GM23248 (cell line): Measurements from ENCODE around the gene TRIB2. TPM values are rescaled to one million over a fixed set of nuclear protein-coding genes. Genes with fewer than 3 reads are reported as not detected.

Experiments
- DNase-seq: peaks from one replicate; pipeline ENCODE4 v3.0.0-alpha.2; 2015
- H2AFZ ChIP-seq: fragments of 200-600 bp; sonication (generic); 2 replicates; pipeline ENCODE4 v1.6.1; 2016; ENCODE audit warnings: antibody characterized with exemption
- H3F3A ChIP-seq: fragments of 200-600 bp; sonication (generic); 2 replicates; pipeline ENCODE4 v1.6.1; 2016; ENCODE audit warnings: mild to moderate bottlenecking, antibody characterized with exemption, mixed run types; ENCODE audit not compliant: insufficient read depth
- H3K27ac ChIP-seq: fragments of 200-600 bp; sonication (generic); 2 replicates; pipeline ENCODE4 v1.5.1; 2016; ENCODE audit warnings: mild to moderate bottlenecking
- H3K27me3 ChIP-seq: fragments of 200-600 bp; sonication (generic); replicated peaks from 2 replicates; pipeline ENCODE4 v1.6.1; 2016; ENCODE audit warnings: mild to moderate bottlenecking; ENCODE audit not compliant: insufficient read depth
- H3K36me3 ChIP-seq: fragments of 200-600 bp; sonication (generic); 2 replicates; pipeline ENCODE4 v1.6.1; 2016; ENCODE audit warnings: low read depth, mild to moderate bottlenecking
- H3K4me1 ChIP-seq: fragments of 200-600 bp; sonication (generic); 2 replicates; pipeline ENCODE4 v1.6.1; 2016; ENCODE audit warnings: mild to moderate bottlenecking; ENCODE audit not compliant: insufficient read depth
- H3K4me2 ChIP-seq: fragments of 200-600 bp; sonication (generic); one replicate; pipeline ENCODE4 v1.6.1; 2016; ENCODE audit warnings: mild to moderate bottlenecking; ENCODE audit not compliant: unreplicated experiment
- H3K4me3 ChIP-seq: fragments of 200-600 bp; sonication (generic); 2 replicates; pipeline ENCODE4 v1.5.1; 2016; ENCODE audit warnings: mild to moderate bottlenecking
- H3K79me2 ChIP-seq: fragments of 200-600 bp; sonication (generic); 2 replicates; pipeline ENCODE4 v1.6.1; 2016; ENCODE audit warnings: mild to moderate bottlenecking; ENCODE audit not compliant: insufficient read depth
- H3K9ac ChIP-seq: fragments of 200-600 bp; sonication (generic); 2 replicates; pipeline ENCODE4 v1.6.1; 2016; ENCODE audit warnings: mild to moderate bottlenecking
- H3K9me2 ChIP-seq: fragments of 200-600 bp; sonication (generic); 2 replicates; pipeline ENCODE4 v1.6.1; 2016; ENCODE audit warnings: mixed run types, mild to moderate bottlenecking, moderate library complexity; ENCODE audit not compliant: insufficient read depth
- H3K9me3 ChIP-seq: fragments of 200-600 bp; sonication (generic); one replicate; pipeline ENCODE4 v1.6.1; 2017; ENCODE audit warnings: low read depth
- H4K20me1 ChIP-seq: fragments of 200-600 bp; sonication (generic); 2 replicates; pipeline ENCODE4 v1.6.0; 2016; ENCODE audit not compliant: insufficient read depth
- EZH2 ChIP-seq: fragments of 200-600 bp; sonication (generic); IDR thresholded peaks from 2 replicates; pipeline ENCODE4 v1.6.1; 2018; ENCODE audit warnings: antibody characterized with exemption, mild to moderate bottlenecking; ENCODE audit not compliant: insufficient read depth, poor library complexity, severe bottlenecking
- EZH2phosphoT487 ChIP-seq: fragments of 200-600 bp; sonication (generic); IDR thresholded peaks from 2 replicates; pipeline ENCODE4 v1.6.1; 2018; ENCODE audit warnings: antibody characterized with exemption, moderate library complexity, mild to moderate bottlenecking, low read depth; ENCODE audit not compliant: insufficient read depth
- WGBS, 2 experiments: methylation state at CpG; one replicate each; pipeline ENCODE4 v1.1.6; 2015 to 2017; ENCODE audit warnings: low lambda C conversion rate in 2 of 2, low coverage in 1 of 2; ENCODE audit errors: missing lambda C conversion rate in 2 of 2; 5-methylcytosine and 5-hydroxymethylcytosine counted together
- in situ Hi-C: fragments of 300-500 bp; cut with MboI; formaldehyde crosslinking; loops from 2 replicates; pipeline ENCODE4 v1.15.0; 2020
- polyA plus RNA-seq: library from polyadenylated mRNA; unstranded; fragments of >200 nt; fragmentation: Nextera tagmentation; extraction: Ambion mirVana; gene quantifications from 2 replicates; pipeline ENCODE4 v1.2.1, GENCODE V29; 2016
- total RNA-seq: library from RNA; depleted of rRNA; stranded (reverse); fragments of >200 nt; shearing (Covaris generic); gene quantifications from 2 replicates; pipeline ENCODE4 v1.2.3, GENCODE V29; 2014

TRIB2 gene
- total and polyA plus RNA-seq, 2 experiments from 2014 or later, result 31.5 to 46.9 TPM

DNA sequence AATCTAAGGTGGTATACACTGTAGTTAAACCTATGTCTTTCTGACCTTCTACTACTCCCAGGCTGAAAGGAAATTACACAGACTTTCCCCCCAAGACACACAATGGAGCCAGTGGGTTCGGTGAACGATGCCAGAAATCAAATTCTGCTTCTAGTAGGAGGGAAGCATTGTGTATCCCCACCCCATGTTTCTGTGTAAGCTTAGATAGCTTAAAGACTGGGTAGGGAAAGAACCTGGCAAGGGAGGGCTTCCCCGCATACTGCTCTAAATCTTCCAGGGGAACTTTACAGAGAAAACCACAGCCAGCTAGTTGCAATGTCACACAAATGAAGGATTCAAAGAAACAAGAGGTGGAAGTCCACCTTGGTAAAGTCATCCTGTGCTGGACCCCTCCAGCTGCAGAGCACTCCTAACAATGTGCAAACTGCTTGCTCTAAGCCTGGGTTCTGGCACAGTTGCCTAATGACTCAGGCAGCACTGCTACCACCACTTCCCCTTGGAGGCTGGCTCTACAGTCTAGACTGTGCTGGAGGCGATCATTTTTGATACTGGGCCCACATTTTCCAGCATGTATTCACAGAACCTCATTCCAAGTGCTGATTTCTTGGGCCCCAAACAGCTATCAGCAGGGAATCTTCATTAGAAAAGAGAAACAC lies 47.5 kb downstream of the TRIB2 start:
- no peak for TF ChIP-seq EZH2
- no peak for TF ChIP-seq EZH2phosphoT487
- Histone ChIP-seq H3F3A (peaks cover 75% of the 10 kb centered on the region), H3K4me3 (no peak overlapping the region), H2AFZ (no peak overlapping the region), H3K27me3 (no peaks in the 10 kb centered on the region), H3K27ac (peak overlapping the region; percentile 48; the same call in 1 of the 2 replicates), H3K4me2 (peak overlapping the region; percentile 58), H3K9me3 (no peaks in the 10 kb centered on the region), H3K9ac (no peak overlapping the region), H3K9me2 (no peaks in the 10 kb centered on the region), H3K36me3 (no peaks in the 10 kb centered on the region), H3K79me2 (no peaks in the 10 kb centered on the region), H3K4me1 (peaks cover 86% of the 10 kb centered on the region), H4K20me1 (no peaks in the 10 kb centered on the region)
- peak; percentile 90 for DNase-seq
- 74 to 75% methylated on average over 4 of the region's 4 CpGs for WGBS, 2 experiments
- in situ Hi-C loops, result no loop called here

DNA sequence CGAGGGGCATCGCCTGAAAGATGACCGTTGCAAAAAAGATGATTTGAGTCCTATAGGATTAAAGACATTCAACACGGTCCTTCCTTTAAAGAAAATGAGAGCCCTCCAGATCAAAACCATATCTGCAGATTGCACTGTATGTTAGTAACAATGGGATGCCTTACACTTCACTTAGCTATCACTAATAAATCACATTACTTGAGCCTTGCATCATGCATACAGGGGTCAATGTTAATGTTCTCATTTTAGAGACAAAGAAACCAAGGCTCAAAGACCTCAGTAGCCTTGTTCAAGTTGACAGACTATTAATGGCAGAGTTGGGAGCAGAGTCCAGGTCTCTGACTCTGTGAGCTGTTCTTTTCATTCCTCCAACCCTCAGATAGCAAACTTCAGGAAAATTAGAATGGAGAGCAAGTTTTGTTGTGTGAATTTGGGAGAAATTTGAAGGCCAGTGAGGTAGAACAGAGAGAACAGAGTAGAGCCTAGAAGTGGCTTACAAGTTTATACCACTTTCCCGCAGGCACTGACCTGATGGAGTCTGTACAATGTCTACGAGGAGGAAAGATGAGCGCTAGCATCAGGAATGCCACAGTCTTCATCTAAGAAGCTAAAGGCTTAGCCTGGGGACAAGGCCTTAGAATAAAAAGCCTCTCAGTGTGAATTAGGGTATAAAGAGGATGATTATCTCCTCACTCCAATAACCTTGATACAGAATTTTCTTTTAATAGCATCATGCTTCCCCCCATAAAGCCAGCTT lies 48.3 kb downstream of the TRIB2 start:
- Histone ChIP-seq H3K9ac (no peak overlapping the region), H3K27me3 (no peaks in the 10 kb centered on the region), H3K27ac (peak overlapping the region; percentile 50), H2AFZ (no peak overlapping the region), H3K9me3 (no peaks in the 10 kb centered on the region), H3K4me3 (no peak overlapping the region), H3K4me2 (no peak overlapping the region), H3K79me2 (no peaks in the 10 kb centered on the region), H3K9me2 (no peaks in the 10 kb centered on the region), H3F3A (peaks cover 73% of the 10 kb centered on the region), H3K4me1 (peaks cover 86% of the 10 kb centered on the region), H4K20me1 (no peaks in the 10 kb centered on the region), H3K36me3 (no peaks in the 10 kb centered on the region)
- DNase-seq, result peak; percentile 33
- WGBS, 2 experiments, result 82% methylated on average over 7 of the region's 7 CpGs
- no peak for TF ChIP-seq EZH2
- no peak for TF ChIP-seq EZH2phosphoT487
- in situ Hi-C loops, result no loop called here

DNA sequence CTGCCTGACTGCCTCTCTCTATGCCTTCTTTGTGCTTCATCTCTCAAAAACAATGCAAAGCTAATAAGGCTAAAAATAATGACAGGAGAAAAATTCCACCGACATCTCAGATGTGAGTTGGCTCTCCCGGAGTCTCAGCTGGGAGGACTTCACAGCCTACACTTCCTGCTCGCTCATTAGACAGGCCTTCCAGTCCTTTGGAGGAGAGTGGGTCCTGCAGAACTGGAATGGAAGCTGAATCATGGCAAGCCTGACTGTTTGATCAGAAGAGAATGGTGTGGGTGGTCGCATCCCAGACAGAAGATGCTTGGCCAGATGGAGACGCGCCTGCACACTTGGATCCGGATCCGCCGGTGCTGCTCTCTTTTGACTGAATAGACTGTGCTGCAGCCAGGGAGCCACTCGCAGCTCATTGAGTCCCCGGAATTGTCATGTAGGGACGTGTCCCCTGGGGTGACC lies 49.7 kb downstream of the TRIB2 start:
- H3K4me2 ChIP-seq, result no peak overlapping the region
- peak; percentile 63 for DNase-seq
- H3K79me2 ChIP-seq, result no peaks in the 10 kb centered on the region
- no peak overlapping the region for H3K4me3 ChIP-seq
- peak overlapping the region; percentile 50 for H3K27ac ChIP-seq
- H3F3A ChIP-seq, result peaks cover 70% of the 10 kb centered on the region
- in situ Hi-C loops, result no loop called here
- H2AFZ ChIP-seq, result peak overlapping the region; percentile 44
- H3K9me2 ChIP-seq, result no peaks in the 10 kb centered on the region
- TF ChIP-seq EZH2phosphoT487 (no peak), EZH2 (no peak)
- no peaks in the 10 kb centered on the region for H3K9me3 ChIP-seq
- H4K20me1 ChIP-seq, result no peaks in the 10 kb centered on the region
- no peak overlapping the region for H3K9ac ChIP-seq
- H3K27me3 ChIP-seq, result no peaks in the 10 kb centered on the region
- WGBS, 2 experiments, result 63 to 64% methylated on average over 12 of the region's 12 CpGs
- H3K4me1 ChIP-seq, result peaks cover 71% of the 10 kb centered on the region
- H3K36me3 ChIP-seq, result no peaks in the 10 kb centered on the region

DNA sequence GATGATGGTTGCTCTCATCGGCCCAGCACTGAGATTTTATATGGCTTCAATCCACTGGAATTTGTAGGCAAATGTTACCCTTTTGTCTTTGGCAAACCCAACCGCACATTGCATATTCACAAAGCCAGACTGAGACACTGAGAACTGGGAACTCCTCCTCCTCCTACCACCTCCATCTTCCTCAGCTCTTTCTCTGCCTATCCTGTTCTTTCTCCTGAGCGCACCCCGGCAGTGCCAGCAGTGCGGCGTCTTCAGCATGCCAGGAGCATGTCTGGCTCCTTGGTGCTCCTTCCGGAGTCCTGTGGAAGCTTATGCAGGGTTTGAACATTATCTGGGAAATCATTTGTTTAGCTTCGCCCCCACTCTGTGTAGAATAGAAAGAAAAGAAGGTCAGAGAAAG lies 50.8 kb downstream of the TRIB2 start:
- Histone ChIP-seq H3K9me2 (no peaks in the 10 kb centered on the region), H3K36me3 (no peaks in the 10 kb centered on the region), H3K4me3 (no peak overlapping the region), H3F3A (peaks cover 61% of the 10 kb centered on the region), H2AFZ (0 out of 2 replicates have a peak overlapping the region, but pooled peaks have one; percentile 14), H3K27ac (no peak overlapping the region), H3K27me3 (no peaks in the 10 kb centered on the region), H3K9me3 (no peaks in the 10 kb centered on the region), H3K9ac (no peak overlapping the region), H3K79me2 (no peaks in the 10 kb centered on the region), H4K20me1 (no peaks in the 10 kb centered on the region), H3K4me2 (no peak overlapping the region), H3K4me1 (peaks cover 63% of the 10 kb centered on the region)
- no peak for DNase-seq
- WGBS, 2 experiments, result 90 to 94% methylated on average over 8 of the region's 8 CpGs
- in situ Hi-C loops, result no loop called here
- TF ChIP-seq EZH2phosphoT487 (no peak), EZH2 (no peak)
